Measurements from ENCODE around the gene RTN4R. TPM values are rescaled to one million over a fixed set of nuclear protein-coding genes. Genes with fewer than 3 reads are reported as not detected.
"Not testable (repeated sequence)": the region's sequence is repeated elsewhere in the genome, so short reads cannot be mapped to it uniquely, and the experiment has no call there.

Gene RTN4R
- total and polyA plus RNA-seq, 2 of the 8 experiments (the other 6 are each of a cell fraction or from before 2014, with no cell fraction given) = 21.8 to 41.3 TPM

DNA sequence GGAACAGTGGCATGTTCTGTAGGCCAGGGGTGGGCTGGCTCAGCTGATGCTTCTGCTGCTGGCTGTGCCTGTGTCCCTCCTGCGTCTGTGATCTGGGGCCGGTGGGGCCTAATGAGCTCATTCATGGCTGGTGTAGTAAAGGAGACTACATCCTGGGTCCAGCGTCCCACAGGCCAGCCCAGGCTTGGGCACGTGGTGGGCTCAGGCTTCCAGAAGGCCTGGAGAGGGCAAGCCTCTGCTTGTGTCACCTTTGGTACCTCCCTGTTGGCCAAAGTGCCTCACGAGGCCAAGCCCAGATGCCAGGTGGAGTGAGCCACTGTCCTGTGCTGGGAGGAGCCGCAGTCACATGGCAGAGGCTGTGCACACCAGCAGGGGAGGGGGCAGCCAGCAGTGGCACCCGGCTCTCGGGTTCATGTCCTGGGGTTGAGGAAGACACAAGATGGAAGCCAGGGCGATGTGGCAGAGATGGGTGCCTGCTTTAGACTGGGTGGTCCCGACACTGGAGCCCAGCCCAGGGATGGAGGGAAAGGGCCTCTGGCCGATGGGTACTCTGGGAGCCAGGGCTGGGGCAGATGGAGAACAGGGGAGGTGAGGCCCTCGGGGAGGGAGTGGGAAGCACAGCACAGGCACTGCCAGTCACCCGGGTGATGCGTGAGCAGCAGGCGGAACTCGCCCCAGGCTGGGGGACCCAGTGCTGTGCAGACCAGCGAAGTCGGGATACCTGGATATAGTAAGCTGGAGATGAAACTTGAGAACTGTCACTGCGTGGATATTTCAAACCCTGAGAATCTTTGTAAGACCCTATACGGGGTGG is 43.3 kb upstream of the RTN4R start:
- 81% methylated on average over 16 of the region's 20 CpGs; no CpG with 5 or more reads in 1 of the 2 experiments for WGBS, 2 experiments (ENCODE audit: extremely low coverage in 1 of 2, insufficient coverage in 1 of 2, insufficient read length in 1 of 2, insufficient replicate concordance in 2 of 2, low coverage in 1 of 2, low lambda C conversion rate in 2 of 2, missing lambda C conversion rate in 1 of 2)
- H3K79me1 ChIP-seq (ENCODE audit: low read depth, low read length); H3K36me3 ChIP-seq (ENCODE audit: control insufficient read depth in 2 of 4, insufficient read depth in 4 of 4, low read length in 3 of 4); H3K18ac ChIP-seq (ENCODE audit: extremely low read depth, low read length); H4K91ac ChIP-seq (replicated peaks; ENCODE audit: insufficient read length, low read length); H2AK5ac ChIP-seq (ENCODE audit: low read depth, low read length); H3K27me3 ChIP-seq (replicated peaks in 1 of 4; ENCODE audit: control insufficient read depth in 3 of 4, extremely low read depth in 1 of 4, insufficient read depth in 3 of 4, low read length in 3 of 4); H3K27ac ChIP-seq (ENCODE audit: low read depth, low read length); H3K9me3 ChIP-seq (ENCODE audit: insufficient read depth in 2 of 2, low read depth in 1 of 2, low read length in 1 of 2); POLR2A ChIA-PET (ENCODE audit: partially characterized antibody); H2AFZ ChIP-seq (ENCODE audit: low read length); H3K9ac ChIP-seq (replicated peaks in 1 of 4; ENCODE audit: extremely low read depth in 1 of 4, low read depth in 3 of 4, low read length in 3 of 4); H2BK5ac ChIP-seq (ENCODE audit: low read depth, low read length); H3K23ac ChIP-seq (ENCODE audit: insufficient read length); H3K4me1 ChIP-seq (replicated peaks in 1 of 4; ENCODE audit: control insufficient read depth in 3 of 4, insufficient read depth in 4 of 4, low read length in 3 of 4); H3K23me2 ChIP-seq (ENCODE audit: low read depth, low read length); H3K4me2 ChIP-seq (ENCODE audit: insufficient read depth in 1 of 2, low read depth in 2 of 2, low read length in 2 of 2); H4K5ac ChIP-seq (ENCODE audit: insufficient read length, low read depth, low read length); H3K56ac ChIP-seq (replicated peaks; ENCODE audit: insufficient read length, low read depth, low read length); H3K79me2 ChIP-seq (ENCODE audit: control insufficient read depth in 1 of 2, insufficient read depth in 2 of 2, low read length in 2 of 2); H4K20me1 ChIP-seq (replicated peaks in 1 of 2; ENCODE audit: control insufficient read depth in 1 of 2, insufficient read depth in 2 of 2, low read length in 2 of 2); H3K4me3 ChIP-seq (ENCODE audit: extremely low read depth in 1 of 4, insufficient read depth in 2 of 4, low read depth in 3 of 4, low read length in 4 of 4); H4K8ac ChIP-seq (ENCODE audit: extremely low read depth, insufficient read depth, low read length); H3K14ac ChIP-seq (ENCODE audit: insufficient read length); H2BK12ac ChIP-seq (ENCODE audit: low read depth, low read length); H2BK20ac ChIP-seq (ENCODE audit: low read length); H2BK15ac ChIP-seq (ENCODE audit: low read length); H2BK120ac ChIP-seq (replicated peaks; ENCODE audit: low read depth, low read length); H3K4ac ChIP-seq (replicated peaks; ENCODE audit: insufficient read length, low read depth, low read length): not testable (repeated sequence)
- CTCF ChIA-PET (ENCODE audit: partially characterized antibody) = interaction anchor here (0.8 to 1.9 kb wide), 2 partner anchors 26 to 76 kb away, joined by 3 to 5 read pairs; no protein-coding TSS in a partner anchor
- FAIRE-seq (peak; percentile 24), DNase-seq (ENCODE audit: low read depth in 1 of 2, low spot score in 2 of 2) (peak in 1 of 2 experiments; percentile 42)

DNA sequence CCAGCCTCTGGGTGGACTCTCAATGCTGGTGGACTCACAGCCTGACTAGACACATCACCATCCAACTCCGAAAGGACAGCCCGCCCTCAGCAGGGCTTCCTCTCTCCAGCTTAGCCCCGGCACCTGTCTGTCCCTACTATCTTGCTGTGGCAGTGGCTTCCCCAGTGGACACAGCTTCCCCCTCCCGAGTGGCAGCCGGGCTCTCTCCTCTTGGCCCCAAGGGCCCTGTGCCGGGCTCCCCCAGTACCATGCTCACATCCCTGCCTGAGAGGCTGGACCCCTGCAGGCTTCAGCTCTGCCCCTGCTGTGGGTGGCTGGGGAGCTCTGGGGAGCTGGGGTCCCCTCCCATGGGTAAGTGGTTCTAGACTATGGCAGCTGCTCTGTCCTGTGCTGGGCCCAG is 42.7 kb upstream of the RTN4R start:
- CTCF ChIA-PET (ENCODE audit: partially characterized antibody) = interaction anchor here (1.1 kb wide), 1 partner anchor 8 kb away, joined by 4 read pairs; the partner anchor contains the start of gene DGCR6L

More for the DNA sequence above, 42.7 kb upstream of the RTN4R start:
- H3K4ac ChIP-seq (replicated peaks; ENCODE audit: insufficient read length, low read depth, low read length); POLR2A ChIA-PET (ENCODE audit: partially characterized antibody); H3K27me3 ChIP-seq (replicated peaks in 1 of 4; ENCODE audit: control insufficient read depth in 3 of 4, extremely low read depth in 1 of 4, insufficient read depth in 3 of 4, low read length in 3 of 4); H3K56ac ChIP-seq (replicated peaks; ENCODE audit: insufficient read length, low read depth, low read length); H3K23ac ChIP-seq (ENCODE audit: insufficient read length); H3K36me3 ChIP-seq (ENCODE audit: control insufficient read depth in 2 of 4, insufficient read depth in 4 of 4, low read length in 3 of 4); H4K8ac ChIP-seq (ENCODE audit: extremely low read depth, insufficient read depth, low read length); H2BK15ac ChIP-seq (ENCODE audit: low read length); FAIRE-seq; H3K18ac ChIP-seq (ENCODE audit: extremely low read depth, low read length); H3K23me2 ChIP-seq (ENCODE audit: low read depth, low read length); H3K79me2 ChIP-seq (ENCODE audit: control insufficient read depth in 1 of 2, insufficient read depth in 2 of 2, low read length in 2 of 2); H2BK12ac ChIP-seq (ENCODE audit: low read depth, low read length); H3K14ac ChIP-seq (ENCODE audit: insufficient read length); H4K20me1 ChIP-seq (replicated peaks in 1 of 2; ENCODE audit: control insufficient read depth in 1 of 2, insufficient read depth in 2 of 2, low read length in 2 of 2); H3K4me2 ChIP-seq (ENCODE audit: insufficient read depth in 1 of 2, low read depth in 2 of 2, low read length in 2 of 2); H3K4me1 ChIP-seq (replicated peaks in 1 of 4; ENCODE audit: control insufficient read depth in 3 of 4, insufficient read depth in 4 of 4, low read length in 3 of 4); H3K9me3 ChIP-seq (ENCODE audit: insufficient read depth in 2 of 2, low read depth in 1 of 2, low read length in 1 of 2); H4K91ac ChIP-seq (replicated peaks; ENCODE audit: insufficient read length, low read length); H3K27ac ChIP-seq (ENCODE audit: low read depth, low read length); H2BK120ac ChIP-seq (replicated peaks; ENCODE audit: low read depth, low read length); H3K79me1 ChIP-seq (ENCODE audit: low read depth, low read length); H3K4me3 ChIP-seq (ENCODE audit: extremely low read depth in 1 of 4, insufficient read depth in 2 of 4, low read depth in 3 of 4, low read length in 4 of 4); H2AFZ ChIP-seq (ENCODE audit: low read length); H2BK20ac ChIP-seq (ENCODE audit: low read length); H2AK5ac ChIP-seq (ENCODE audit: low read depth, low read length); H4K5ac ChIP-seq (ENCODE audit: insufficient read length, low read depth, low read length); DNase-seq (ENCODE audit: low read depth in 1 of 2, low spot score in 2 of 2); H2BK5ac ChIP-seq (ENCODE audit: low read depth, low read length); H3K9ac ChIP-seq (replicated peaks in 1 of 4; ENCODE audit: extremely low read depth in 1 of 4, low read depth in 3 of 4, low read length in 3 of 4): not testable (repeated sequence)
- WGBS, 2 experiments (ENCODE audit: extremely low coverage in 1 of 2, insufficient coverage in 1 of 2, insufficient read length in 1 of 2, insufficient replicate concordance in 2 of 2, low coverage in 1 of 2, low lambda C conversion rate in 2 of 2, missing lambda C conversion rate in 1 of 2) = 88% methylated on average over 6 of the region's 6 CpGs; no CpG with 5 or more reads in 1 of the 2 experiments

All from H1 (cell line).